NCI-H510A treated with DMSO at 0.1 percent for 48 hours (cell line): ENCODE measurements around the gene KIAA1217.

Source experiments
- DNase-seq: peaks from one replicate; lab custom pipeline; 2025; lab: John Stamatoyannopoulos, UW

Gene KIAA1217

DNA sequence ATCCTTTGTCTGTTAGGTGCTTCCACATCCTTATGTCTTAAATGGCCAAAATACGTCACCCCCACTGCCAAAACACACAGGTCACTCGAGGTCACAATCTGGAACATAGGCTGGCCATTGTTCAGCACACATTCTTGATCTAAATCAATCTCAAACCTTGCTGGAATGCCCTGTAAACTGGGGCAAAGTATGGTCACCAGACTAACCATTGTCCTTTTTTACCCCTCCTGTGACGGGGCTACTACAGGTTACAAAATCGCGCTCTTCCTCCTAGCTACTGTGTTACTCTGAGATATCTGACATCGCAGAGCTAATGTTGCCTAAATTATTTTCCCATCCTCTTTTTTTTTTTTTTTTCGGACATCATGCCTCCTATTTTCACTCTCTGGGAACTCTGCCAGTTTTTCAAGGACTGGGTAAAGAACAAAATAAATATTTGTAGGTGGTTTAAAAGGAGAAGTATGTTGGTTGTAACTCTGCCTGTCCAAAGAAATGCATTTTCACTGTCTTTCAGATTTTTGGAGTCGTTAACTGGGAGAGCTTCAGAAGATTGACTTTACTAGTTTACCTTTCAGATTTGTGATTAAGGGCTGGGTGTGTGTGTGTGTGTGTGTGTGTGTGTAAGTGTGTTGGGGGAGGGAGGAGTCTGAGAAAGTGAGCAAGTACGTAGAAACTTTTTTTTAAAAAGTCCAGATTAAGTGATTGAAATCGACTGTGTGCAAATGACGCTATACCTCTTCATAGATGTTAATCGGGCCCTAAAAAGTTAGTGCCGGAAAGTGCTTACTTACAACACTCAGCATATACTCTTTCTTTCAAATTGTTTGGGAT is 942 bp upstream of the KIAA1217 start:
- DNase-seq, result no peak

DNA sequence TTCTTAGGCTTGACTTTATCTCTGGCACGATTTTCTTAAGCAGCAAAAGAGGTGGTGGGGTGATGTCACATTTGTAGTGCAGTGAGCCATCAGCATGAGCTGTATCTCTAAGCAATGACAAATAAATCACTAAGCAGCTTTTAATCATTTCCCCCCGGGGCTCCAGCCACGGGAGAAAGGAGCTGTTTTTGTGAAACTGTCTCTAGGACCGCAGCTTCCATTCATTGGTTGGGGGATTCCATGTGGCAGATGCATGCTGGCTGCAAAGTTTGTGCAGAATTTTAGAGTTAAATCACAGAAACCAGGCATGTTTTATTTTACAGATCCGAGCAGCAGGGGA is 464 bp downstream of the KIAA1217 start:
- no peak for DNase-seq

DNA sequence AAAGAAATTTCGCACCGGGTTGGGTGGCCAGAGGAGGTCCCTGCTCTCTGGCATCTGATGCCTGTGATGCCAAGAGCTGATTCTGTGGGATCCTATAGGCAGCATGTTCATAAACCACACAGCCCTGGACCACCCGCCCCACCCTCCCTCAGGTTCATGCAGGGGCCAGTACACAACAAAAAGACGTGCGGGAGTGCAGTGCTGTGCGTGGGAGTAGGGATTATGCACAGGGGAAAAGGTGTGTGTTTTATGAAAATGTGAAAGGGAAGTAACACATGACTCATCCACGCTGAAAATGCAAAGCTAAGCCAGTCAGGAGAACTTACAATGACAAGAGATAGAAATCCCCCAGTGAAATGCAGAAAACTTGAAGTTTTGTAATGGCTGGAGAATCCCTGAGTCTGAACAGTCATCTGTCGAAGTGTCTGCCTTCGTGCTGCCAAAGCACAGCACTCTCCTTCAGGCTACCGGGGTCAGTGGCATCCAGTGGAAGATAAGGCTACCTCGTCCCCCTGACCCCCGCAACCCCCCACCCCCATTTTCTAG is 1.1 kb downstream of the KIAA1217 start:
- DNase-seq, result no peak

DNA sequence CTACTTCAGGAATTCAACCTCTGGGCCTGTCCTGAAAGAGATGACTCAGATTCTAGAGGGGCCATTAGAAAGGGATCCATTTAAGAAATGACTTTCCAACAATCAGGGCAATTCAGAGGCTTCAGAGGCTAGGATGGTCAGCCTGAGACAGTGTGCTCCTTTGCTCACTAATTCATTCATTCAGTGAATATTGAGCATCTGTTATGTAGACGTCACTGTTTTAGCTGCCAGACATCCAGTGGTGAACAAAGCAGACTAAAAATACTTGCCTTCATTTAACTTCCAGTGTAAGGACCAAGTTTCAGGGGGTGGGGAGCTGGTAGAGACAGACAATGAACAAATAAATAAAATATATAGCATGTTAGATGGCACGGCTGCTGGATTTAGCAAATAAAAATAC is 1.6 kb downstream of the KIAA1217 start:
- DNase-seq, result no peak

DNA sequence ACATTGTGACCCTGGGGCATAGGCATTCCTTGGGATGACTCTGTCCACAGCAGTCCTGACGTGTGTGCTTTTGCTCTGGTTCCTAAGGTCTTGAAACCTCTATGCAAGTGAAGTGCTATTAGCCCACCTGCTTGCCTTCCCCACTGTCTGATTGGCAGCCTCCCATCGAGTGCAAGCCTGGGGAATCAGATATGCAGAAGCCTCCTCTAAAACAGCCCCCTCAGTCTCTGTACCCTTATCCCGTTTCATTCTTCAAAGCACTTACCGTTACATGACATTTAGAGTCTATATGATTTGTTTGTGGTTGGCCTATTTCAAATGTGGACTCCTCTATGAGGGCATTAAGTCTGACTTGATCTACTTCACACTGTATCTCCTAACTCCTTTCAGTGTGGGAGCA is 4.3 kb downstream of the KIAA1217 start:
- no peak for DNase-seq

DNA sequence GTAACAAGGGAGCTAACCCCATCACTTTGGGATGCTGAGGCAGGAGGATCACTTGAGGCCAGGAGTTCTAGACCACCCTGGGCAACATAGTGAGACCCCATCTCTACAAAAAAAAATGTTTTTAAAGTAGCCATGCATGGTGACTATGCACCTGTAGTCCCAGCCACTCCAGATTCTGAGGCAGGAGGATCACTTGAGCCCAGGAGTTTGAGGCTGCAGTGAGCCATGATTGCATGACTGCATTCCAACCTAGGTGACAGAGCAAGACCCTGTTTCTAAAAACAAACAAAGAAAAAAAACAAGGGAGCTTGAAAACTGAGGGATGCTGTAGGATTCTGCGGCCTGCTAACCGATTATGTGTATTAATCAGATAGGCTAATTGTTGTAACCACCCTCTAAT is 4.9 kb downstream of the KIAA1217 start:
- DNase-seq, result no peak

DNA sequence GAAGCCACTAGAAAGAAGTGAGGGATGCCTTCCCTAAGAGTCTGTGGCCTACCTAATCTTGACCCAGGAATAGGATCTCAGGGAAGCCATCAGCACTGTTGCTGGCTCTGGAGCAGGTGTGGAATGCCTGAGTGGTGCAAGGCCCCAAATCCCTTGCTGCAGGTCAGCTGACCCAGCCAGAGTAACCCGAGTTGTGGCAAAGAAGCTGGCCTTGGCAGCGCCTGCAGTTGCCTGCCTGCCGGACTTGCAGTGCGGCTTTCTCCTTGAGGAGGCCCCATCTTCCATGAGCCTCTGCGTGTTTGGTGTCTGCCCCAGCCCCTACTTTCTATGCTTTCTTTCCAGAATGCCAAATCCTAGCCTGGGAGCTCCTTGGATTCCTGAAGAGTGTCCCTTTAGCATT is 5.8 kb downstream of the KIAA1217 start:
- no peak for DNase-seq

DNA sequence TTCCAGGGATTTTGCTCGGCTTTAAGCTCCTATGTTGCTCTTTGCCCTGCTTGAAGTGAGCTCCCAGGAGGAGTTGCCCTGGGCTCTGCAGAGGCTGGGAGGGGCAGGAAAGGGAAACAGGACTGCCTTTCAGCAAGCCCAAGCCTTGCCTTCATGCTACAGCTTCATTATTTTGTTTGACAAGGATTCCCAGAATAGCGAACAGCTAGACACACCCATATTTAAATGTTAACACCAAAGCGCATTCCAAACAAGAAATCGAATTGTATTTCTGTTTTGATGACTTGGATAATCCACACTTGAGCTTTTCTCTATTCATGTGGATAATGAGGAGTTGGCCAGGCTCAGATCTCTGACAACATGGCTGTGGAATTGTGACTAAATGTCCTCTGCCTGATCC is 6.3 kb downstream of the KIAA1217 start:
- DNase-seq, result no peak

DNA sequence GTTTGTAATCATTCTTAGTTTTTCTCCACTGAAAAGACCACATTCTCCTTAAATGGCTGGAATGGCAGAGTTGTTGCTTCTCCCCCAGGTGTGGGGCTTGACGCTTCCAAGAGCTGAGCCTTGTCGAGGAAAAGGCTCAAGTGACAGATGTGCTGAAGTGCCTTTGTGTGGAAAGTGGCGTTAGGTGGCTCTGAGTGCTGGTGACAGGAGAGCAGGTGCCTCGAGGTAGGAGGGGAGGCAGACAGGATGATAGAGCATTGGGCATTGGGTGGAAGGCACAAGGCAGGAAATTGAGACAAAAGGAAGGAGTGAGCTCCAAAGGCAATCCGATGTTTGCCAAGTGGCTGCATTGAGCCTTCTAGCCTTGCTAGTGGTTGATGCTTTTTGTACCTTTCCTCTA is 6.7 kb downstream of the KIAA1217 start:
- no peak for DNase-seq

DNA sequence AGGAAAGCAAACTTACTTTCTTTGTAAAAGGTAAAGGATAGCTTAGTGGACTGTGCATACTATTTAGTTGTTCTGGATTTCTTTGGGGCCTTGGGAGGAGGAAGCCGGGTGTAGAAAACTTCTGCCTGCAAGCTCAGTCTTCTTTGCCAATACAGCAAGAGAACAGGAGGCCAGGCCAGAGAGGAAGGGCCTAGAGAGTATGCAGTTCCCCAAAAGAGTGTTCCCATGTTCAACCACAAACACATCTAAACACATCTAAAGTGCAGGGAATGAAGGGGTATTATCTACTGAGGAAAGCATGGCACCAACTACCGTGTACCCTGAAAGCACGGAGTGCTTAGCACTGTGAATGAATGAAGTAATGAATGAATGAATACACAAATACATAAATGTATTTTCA is 11.0 kb downstream of the KIAA1217 start:
- DNase-seq, result no peak

DNA sequence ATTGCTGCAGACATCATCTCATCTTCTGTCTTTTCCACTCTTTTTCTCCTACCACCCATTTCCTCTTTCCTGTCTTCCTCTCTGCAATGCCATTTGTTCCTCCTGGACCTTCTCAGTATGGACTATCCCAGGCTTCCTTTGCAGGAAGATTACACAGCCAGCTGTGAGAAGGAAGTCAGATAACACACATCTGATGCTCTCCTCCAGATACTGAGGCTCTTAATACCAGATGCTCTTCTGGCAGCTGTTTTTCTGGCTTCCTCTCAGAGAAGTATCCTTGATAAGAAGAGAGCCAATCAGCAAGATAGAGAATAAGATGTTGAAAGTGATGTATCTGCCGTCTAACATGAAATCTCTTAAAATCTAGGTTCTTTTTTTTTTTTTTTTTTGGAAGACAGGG is 14.4 kb downstream of the KIAA1217 start:
- DNase-seq, result no peak

DNA sequence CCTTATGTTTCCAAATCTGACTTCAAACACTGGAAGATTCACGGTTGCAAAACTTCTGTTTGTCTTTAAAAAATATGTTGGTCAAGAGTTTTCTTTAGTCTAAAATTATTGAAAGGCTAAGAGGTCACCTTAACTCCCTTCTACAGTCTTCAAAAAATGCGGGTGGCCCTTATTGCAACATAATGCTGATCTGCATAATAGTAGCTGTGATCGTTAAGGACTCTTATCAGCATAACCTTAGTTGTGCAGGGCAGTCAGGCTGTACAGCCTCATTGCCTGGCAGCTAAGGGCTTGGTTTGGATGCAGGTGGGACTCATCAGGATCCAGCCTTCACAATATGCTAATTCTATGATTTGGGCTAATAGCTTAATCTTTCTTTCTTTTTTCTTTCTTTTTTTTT is 15.0 kb downstream of the KIAA1217 start:
- no peak for DNase-seq

DNA sequence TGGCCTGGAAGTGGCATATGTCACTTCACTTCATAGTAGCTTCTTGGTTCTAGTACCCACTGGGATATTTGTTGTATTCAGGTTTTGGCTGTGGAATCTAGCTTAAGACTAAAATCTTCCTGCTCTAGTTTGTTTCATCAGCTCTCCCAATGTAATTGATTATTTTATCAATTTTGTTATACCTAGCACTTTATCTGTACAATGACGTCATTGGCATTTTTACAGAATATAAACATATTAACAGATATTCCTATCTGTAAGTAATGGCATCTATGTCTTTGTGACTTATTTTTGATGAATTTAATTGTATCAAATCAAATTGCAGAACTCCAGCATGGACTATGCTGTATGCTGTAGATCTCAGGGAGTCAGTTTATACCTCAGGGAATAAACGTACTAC is 19.7 kb downstream of the KIAA1217 start:
- DNase-seq, result no peak

DNA sequence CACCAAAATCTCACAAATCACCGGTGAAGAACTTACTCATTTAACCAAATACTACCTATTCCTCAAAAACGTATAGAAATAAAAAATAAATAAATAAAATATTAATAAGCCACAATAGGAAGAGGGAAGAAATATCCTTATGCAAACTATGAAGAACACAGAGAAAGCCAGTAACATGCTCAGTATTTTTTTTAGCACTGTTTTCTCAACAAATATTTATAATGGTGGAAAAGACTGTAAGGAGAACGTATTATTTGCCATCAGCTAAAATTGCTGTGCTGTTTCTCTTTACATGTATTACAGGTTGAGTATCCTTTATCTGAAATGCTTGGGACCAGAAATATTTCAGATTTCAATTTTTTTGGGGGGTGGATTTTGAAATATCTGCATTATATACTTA is 21.0 kb downstream of the KIAA1217 start:
- DNase-seq, result no peak

DNA sequence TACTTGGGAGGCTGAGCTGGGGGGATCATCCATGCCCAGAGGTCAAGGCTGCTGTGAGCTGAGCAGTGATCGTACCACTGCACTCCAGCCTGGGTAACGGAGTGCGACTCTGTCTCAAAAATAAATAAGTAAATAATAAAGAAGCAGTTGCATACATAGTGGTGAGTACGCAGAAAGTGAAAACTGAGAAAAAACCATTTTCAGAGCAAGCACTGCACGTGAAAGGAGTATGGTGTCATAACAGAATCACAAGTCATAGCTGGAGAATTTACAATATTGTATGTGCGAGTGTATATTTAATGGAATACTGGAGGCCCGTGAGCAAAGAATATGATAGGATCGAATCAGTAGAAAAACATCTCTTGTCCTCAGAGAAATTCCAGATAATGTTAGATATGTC is 22.3 kb downstream of the KIAA1217 start:
- no peak for DNase-seq

DNA sequence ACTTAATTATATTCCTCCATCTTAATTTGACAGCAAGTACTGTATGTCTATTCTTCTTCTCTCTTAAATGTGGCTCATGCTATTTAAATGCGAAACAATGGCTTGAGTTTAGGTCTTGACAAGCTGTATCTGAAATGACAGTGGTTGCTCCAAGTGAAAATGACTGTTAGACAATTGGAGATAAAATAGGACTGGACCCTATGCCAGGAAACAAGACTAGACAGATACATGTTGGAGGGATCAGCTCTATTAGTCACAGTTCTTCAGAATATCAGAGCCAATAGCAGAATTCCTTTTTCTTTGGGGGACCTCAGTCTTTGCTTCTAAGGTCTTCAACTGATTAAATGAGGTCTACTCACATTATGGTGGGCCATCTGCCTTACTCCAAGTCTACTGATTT is 25.8 kb downstream of the KIAA1217 start:
- DNase-seq, result no peak

DNA sequence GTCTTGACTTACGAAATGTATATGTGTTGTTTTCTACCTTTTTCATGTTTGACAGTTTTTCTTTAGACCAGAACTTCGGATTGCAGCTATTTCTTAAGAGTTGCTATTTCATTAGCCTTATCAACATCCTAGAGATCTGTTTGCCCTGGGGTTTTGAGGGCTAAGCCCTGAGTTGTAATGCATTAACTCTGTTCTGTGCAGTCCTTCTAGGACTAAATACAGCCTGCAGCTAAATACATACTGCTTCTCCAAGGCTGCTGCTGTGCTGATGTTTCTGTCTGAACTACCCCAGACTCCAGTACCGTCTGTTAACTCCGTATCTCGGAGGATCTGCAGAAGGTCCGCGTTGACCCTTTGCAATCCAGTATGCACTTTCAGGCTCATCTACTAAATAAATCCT is 26.5 kb downstream of the KIAA1217 start:
- DNase-seq, result no peak

DNA sequence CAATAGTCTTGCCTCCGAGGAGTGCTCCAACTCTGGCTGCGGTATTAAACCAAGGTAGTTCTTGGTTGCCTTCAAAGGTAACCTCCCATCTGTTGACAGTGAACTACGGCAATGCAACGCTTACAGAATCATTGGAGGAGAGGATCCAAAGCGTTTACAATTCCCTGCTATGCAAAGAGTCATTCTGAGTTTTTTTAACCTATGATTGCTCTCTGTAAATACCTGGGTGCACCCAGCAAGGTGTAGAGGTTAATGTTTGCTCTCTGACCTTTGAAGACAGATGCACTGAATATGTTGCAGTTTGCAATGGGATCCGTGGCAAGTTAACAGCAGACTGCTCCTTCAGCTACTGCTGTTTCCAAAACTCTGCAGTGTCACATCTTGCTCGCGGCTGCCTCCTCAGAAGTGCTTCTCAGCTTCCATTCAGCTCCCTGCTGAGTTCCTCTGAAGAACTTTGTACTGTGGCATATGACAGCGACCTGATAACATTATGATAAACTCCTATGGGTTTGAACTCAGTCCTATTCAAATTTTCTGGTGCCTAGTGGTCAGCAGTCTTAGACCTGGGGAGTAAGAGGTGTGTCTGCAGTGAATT is 29.0 kb downstream of the KIAA1217 start:
- DNase-seq, result no peak

DNA sequence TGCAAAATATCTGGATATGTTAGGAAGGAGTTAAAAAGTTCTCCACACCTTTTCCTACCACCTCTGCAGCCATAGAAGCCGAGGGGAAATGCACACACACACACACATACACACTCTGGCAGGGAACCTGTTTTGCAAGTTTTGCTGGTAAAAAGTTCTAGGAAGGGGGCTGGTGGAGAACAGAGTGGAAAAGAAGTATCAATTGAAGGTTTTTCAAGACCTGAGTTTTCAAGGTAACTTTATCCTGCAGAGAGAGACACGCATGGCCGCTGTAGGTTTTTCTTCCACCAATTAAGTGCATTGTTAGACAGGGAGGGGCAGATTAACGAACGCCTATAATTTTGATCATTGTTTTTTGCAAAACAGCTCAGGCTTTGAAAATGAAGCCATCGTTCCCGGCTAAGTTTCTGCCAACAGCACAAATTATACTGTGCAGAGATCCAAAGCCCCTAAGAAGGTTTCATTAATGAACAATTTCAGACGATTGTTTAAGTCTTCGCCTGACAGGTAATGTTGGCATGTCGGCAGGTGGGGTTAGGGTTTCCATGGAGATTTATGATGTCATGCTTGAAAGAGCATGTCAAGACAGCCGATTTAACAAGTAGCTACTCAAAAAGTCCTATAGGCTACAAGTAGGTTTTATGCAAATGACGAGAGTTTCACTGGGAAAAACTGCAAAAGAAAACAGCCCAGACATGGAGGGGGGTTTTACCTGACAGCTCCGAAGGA is 29.7 kb downstream of the KIAA1217 start:
- DNase-seq, result no peak

DNA sequence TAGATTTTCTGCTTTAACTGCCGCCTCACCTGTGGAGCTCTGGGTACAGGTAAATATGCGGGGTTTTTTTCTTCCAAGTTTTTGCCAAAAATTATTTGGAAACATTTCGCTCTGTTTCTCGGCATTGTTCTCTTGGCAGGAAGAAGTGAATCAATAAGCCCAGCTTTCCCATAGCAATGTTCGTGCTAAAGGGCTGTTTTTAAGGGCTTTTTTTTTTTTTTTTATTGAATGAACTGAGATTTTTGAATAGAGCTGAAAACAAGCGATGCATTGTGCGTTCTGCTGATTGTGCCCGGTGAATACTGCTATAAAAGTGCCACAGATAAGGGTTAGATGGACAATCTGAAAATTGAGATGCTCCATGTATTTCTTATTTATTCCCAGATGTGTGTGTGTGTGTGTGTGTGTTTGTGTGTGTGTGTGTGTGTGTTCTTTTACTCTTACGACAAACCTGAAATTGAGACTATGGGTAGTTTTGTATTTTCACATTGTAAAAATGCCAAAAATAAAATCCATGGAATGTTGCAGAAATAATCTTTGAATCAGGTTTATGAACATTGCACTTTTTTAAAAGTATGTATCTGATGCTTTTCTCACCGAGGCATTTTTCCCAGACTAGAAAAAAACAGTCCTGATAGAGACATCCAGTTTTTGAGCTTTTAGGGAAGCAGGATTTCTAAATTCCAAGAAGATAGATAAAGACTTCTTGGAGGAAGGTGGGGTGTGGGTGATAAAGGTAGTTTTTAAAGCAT is 30.5 kb downstream of the KIAA1217 start:
- no peak for DNase-seq

DNA sequence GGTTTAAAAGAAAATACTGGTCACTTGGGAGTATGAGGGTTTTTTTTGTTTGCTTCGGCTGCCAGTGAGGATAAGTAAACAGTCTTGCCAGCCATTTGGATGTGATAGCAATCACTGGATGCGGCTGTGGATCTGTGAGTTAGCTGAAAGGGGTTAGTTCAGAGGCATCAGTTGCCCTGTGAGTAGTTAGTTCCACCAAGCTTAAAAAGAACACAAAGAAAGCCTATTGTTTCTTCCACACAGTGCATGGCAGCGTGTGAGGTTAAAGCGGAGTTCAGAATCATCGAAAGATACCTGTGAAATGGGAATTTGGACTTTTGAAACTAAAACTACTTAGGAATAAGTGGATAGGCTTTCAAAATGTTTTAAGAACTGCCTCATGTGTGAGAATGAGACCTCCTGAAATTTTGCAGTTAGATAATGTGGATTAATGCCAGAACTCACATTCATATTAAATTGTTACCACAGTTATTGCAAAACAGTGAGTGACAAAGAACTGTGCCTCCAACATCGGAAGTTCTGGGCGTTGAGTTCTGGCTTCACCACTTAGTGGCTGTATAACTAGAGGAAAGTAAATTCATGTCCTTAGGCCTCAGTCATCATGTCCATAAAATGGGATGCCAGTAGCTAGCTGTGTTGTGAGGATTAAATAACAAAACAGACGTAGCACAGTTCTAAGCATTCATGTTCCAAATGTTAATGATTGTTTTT is 31.3 kb downstream of the KIAA1217 start:
- no peak for DNase-seq

DNA sequence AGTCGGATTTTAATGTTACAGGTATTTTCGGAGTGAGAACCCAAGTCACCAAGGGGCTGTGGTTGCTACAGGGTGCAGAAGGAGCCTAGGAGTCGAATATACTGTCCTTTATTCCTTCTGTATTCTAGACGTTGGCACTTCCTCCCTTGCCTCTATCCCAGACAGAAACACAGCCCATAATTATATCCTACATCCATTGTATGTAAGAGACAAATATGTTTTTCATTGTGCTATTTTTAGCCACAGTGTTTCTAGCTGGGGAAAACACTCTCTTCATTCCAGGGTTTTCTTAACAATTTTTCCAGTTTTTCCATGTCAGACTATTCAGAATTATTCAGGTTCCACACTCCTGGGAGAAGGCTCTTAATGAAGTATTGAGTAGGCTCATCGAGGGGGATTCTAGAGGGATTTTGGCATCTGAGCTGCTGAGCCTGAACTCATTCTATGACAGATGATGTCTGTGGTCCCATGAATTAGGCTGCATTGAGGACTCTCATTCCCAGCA is 32.6 kb downstream of the KIAA1217 start:
- no peak for DNase-seq
